Endothelial cell of umbilical vein (primary cell): Measurements from ENCODE around the gene PTTG1IP2. TPM values are rescaled to one million over a fixed set of nuclear protein-coding genes. Genes with fewer than 3 reads are reported as not detected.

Experiments
- BruUV-seq: library from RNA; stranded (reverse); fragments of 400-500 nt; replicated peaks from 2 replicates; lab custom pipeline; 2021; lab: Mats Ljungman, UMichigan
- CTCF ChIA-PET: fragments of 300-600, 350-600 bp; sonication (Branson Sonifier 250); formaldehyde crosslinking; loops from one replicate; lab custom pipeline; 2021; ENCODE audit warnings: antibody characterized with exemption, inconsistent platforms; lab: Charles Lee
- POLR2A ChIA-PET: fragments of 300-600, 350-600 bp; sonication (Branson Sonifier 250); formaldehyde crosslinking; loops from one replicate; lab custom pipeline; 2021; ENCODE audit warnings: antibody characterized with exemption, inconsistent platforms; lab: Charles Lee
- DNase-seq: peaks from one replicate; pipeline ENCODE4 v3.0.0-alpha.2; 2011; ENCODE audit warnings: low read depth, low spot score
- FAIRE-seq: peaks from 2 replicates; lab custom pipeline; 2011; peaks lifted over from hg19 to GRCh38; lab: Jason Lieb, UNC
- H2AFZ ChIP-seq: 2 replicates; pipeline ENCODE4 v1.6.0; 2012; ENCODE audit warnings: low read depth, low read length, control low read depth, inconsistent platforms
- H3K27ac ChIP-seq: 2 replicates; pipeline ENCODE4 v1.5.1; 2011; ENCODE audit warnings: low read depth, mild to moderate bottlenecking, control low read depth, low read length, moderate library complexity; ENCODE audit not compliant: insufficient read depth
- H3K27me3 ChIP-seq, 2 experiments: 2 replicates each; pipeline versions ENCODE4 v1.6.0 to v1.6.1; 2011; ENCODE audit warnings: low read length in 2 of 2, mixed read lengths in 1 of 2; ENCODE audit not compliant: control insufficient read depth in 2 of 2, insufficient read depth in 2 of 2
- H3K36me3 ChIP-seq, 2 experiments: 2 replicates in 1 of 2; 3 replicates in 1 of 2; pipeline ENCODE4 v1.5.1; 2011; ENCODE audit warnings: low read length in 2 of 2, mild to moderate bottlenecking in 1 of 2, moderate library complexity in 1 of 2; ENCODE audit not compliant: control insufficient read depth in 2 of 2, insufficient read depth in 2 of 2; ENCODE audit errors: extremely low read depth in 1 of 2
- H3K4me1 ChIP-seq: 3 replicates; pipeline ENCODE4 v1.5.1; 2011; ENCODE audit warnings: mild to moderate bottlenecking, low read length; ENCODE audit not compliant: control insufficient read depth, insufficient read depth; ENCODE audit errors: extremely low read depth
- H3K4me2 ChIP-seq: 2 replicates; pipeline ENCODE4 v1.6.1; 2011; ENCODE audit warnings: low read length, control low read depth, mixed read lengths; ENCODE audit not compliant: insufficient read depth
- H3K4me3 ChIP-seq, 3 experiments: fragments of 200-600 bp in 1 of 3; sonication (generic), shearing (Covaris generic) in 1 of 3; replicated peaks in 1 of 3; 2 replicates each; pipeline ENCODE4 v1.5.1; 2011 to 2016; ENCODE audit warnings: control low read depth in 3 of 3, low read length in 3 of 3, mild to moderate bottlenecking in 2 of 3, inconsistent platforms in 1 of 3, low read depth in 1 of 3, moderate library complexity in 1 of 3; ENCODE audit not compliant: insufficient read depth in 1 of 3
- H3K79me2 ChIP-seq: 2 replicates; pipeline ENCODE4 v1.6.0; 2012; ENCODE audit warnings: low read length, inconsistent platforms; ENCODE audit not compliant: control insufficient read depth, insufficient read depth
- H3K9ac ChIP-seq: replicated peaks from 2 replicates; pipeline ENCODE3; 2011; ENCODE audit warnings: low read length, control low read depth; ENCODE audit not compliant: insufficient read depth; ENCODE audit errors: extremely low read depth
- H3K9me1 ChIP-seq: replicated peaks from 3 replicates; pipeline ENCODE4 v1.6.0; 2011; ENCODE audit warnings: mild to moderate bottlenecking, low read length; ENCODE audit not compliant: control insufficient read depth, insufficient read depth; ENCODE audit errors: extremely low read depth
- H3K9me3 ChIP-seq: replicated peaks from 2 replicates; pipeline ENCODE4 v1.5.1; 2012; ENCODE audit warnings: low read length, inconsistent platforms; ENCODE audit not compliant: control insufficient read depth, insufficient read depth
- H4K20me1 ChIP-seq: replicated peaks from 2 replicates; pipeline ENCODE3; 2011; ENCODE audit warnings: mild to moderate bottlenecking, low read length; ENCODE audit not compliant: control insufficient read depth, insufficient read depth; ENCODE audit errors: extremely low read depth
- EZH2 ChIP-seq: IDR thresholded peaks from 2 replicates; pipeline ENCODE4 v1.6.1; 2012; ENCODE audit warnings: borderline replicate concordance, low read depth, mild to moderate bottlenecking, moderate library complexity, low read length, inconsistent platforms; ENCODE audit not compliant: severe bottlenecking
- FOS ChIP-seq: IDR thresholded peaks from 2 replicates; pipeline ENCODE4 v1.6.1; 2011; ENCODE audit warnings: mild to moderate bottlenecking, low read length, moderate library complexity, borderline replicate concordance; ENCODE audit not compliant: insufficient read depth
- JUN ChIP-seq: IDR thresholded peaks from 2 replicates; pipeline ENCODE4 v1.6.1; 2011; ENCODE audit warnings: borderline replicate concordance, low read depth; ENCODE audit not compliant: insufficient read length, insufficient read depth
- MYC ChIP-seq: IDR thresholded peaks from one replicate; pipeline ENCODE4 v1.6.1; 2011; ENCODE audit warnings: mild to moderate bottlenecking, low read depth, low read length
- POLR2A ChIP-seq: IDR thresholded peaks from 2 replicates; pipeline ENCODE4 v1.6.1; 2012; ENCODE audit warnings: low read depth, mild to moderate bottlenecking, control low read depth, low read length
- POLR2AphosphoS5 ChIP-seq: IDR thresholded peaks from 2 replicates; pipeline ENCODE4 v1.6.1; 2012; ENCODE audit warnings: low read depth, mild to moderate bottlenecking, control low read depth, low read length, moderate library complexity; ENCODE audit not compliant: insufficient read depth
- dilution Hi-C: fragments of 300-500 bp; cut with MboI; formaldehyde crosslinking; loops from one replicate; pipeline ENCODE4 v1.15.0; 2019; ENCODE audit warnings: low sequenced_read_pairs; ENCODE audit not compliant: extremely low pct_ligation_motif_present
- intact Hi-C: fragments of 100-400 bp; cut with micrococcal nuclease; formaldehyde crosslinking; loops from one replicate; pipeline ENCODE4 v1.10.0; 2022
- polyA plus RNA-seq, 4 experiments: library from polyadenylated mRNA; depleted of rRNA in 3 of 4; stranded (reverse) in 3 of 4; unstranded in 1 of 4; fragments of >200 nt; gene quantifications; 2 replicates each; pipeline versions ENCODE4 v1.2.1 to v1.2.3, GENCODE V29; 2011 to 2012; ENCODE audit warnings: missing spikeins in 1 of 4
- total RNA-seq: library from RNA; stranded (reverse); gene quantifications from 2 replicates; pipeline ENCODE4 v1.2.3, GENCODE V29; 2021
- TF ChIP-seq, protein P1 (sequence below): IDR thresholded peaks from 2 replicates; pipeline ENCODE4 v1.6.1; 2011; ENCODE audit not compliant: insufficient read depth, insufficient read length
- TF ChIP-seq, protein P2 (sequence below), 2 donors: IDR thresholded peaks; 1 replicate in 1 of 2; 2 replicates in 1 of 2; pipeline ENCODE4 v1.5.1; 2011; ENCODE audit warnings: low read length in 2 of 2, mild to moderate bottlenecking in 2 of 2, moderate library complexity in 2 of 2, control low read depth in 1 of 2, inconsistent platforms in 1 of 2, low read depth in 1 of 2; ENCODE audit not compliant: insufficient read depth in 1 of 2; ENCODE audit errors: extremely low read depth in 1 of 2

Gene PTTG1IP2
- total and polyA plus RNA-seq, 2 donors (not counting 3 experiments of a cell fraction or from before 2014, with no cell fraction given), result not detected

DNA sequence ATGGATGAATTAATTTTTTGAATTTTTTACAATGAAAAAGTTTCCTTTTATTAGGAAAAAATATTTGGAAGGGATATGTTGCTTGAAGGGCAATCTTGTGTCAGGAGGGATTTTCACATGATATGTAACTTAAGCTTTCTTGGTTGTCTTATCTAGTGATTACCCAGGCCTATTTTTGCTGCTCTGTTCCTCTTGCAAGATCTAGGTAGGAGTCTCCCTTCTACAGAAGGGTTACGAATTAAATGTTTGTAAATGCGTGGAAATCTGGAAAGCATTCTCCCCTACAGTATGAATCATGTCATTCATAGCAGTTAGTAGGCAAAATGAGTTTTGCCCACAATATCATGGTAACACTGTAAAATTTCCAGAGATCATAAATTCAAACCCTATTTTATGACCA is 69.0 kb downstream of the PTTG1IP2 start:
- Histone ChIP-seq H3K4me2 (no peak overlapping the region), H3K79me2 (no peaks in the 10 kb centered on the region), H3K27me3 (peaks cover 12 to 13% of the 10 kb centered on the region in 2 experiments), H3K9me3 (no peaks in the 10 kb centered on the region), H4K20me1 (no peaks in the 10 kb centered on the region), H3K4me3 (no peak overlapping the region), H3K36me3 (no peaks in the 10 kb centered on the region), H3K27ac (no peak overlapping the region), H3K9ac (no peak overlapping the region), H3K4me1 (no peaks in the 10 kb centered on the region), H2AFZ (no peak overlapping the region), H3K9me1 (no peaks in the 10 kb centered on the region)
- no peak for FAIRE-seq
- no peak for DNase-seq
- POLR2A ChIA-PET, result no interaction called here
- TF ChIP-seq, protein P1, sequence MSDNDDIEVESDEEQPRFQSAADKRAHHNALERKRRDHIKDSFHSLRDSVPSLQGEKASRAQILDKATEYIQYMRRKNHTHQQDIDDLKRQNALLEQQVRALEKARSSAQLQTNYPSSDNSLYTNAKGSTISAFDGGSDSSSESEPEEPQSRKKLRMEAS, result no peak
- TF ChIP-seq EZH2 (no peak), POLR2AphosphoS5 (no peak), FOS (no peak), JUN (no peak), MYC (no peak), POLR2A (no peak)
- TF ChIP-seq, protein P2, sequence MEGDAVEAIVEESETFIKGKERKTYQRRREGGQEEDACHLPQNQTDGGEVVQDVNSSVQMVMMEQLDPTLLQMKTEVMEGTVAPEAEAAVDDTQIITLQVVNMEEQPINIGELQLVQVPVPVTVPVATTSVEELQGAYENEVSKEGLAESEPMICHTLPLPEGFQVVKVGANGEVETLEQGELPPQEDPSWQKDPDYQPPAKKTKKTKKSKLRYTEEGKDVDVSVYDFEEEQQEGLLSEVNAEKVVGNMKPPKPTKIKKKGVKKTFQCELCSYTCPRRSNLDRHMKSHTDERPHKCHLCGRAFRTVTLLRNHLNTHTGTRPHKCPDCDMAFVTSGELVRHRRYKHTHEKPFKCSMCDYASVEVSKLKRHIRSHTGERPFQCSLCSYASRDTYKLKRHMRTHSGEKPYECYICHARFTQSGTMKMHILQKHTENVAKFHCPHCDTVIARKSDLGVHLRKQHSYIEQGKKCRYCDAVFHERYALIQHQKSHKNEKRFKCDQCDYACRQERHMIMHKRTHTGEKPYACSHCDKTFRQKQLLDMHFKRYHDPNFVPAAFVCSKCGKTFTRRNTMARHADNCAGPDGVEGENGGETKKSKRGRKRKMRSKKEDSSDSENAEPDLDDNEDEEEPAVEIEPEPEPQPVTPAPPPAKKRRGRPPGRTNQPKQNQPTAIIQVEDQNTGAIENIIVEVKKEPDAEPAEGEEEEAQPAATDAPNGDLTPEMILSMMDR (IDR thresholded peaks at IDR 0.05; ENCODE audit: extremely low read depth in 1 of 2, insufficient read depth in 1 of 2, low read depth in 1 of 2, low read length in 2 of 2), result no peak
- CTCF ChIA-PET, result interaction anchor here (1.1 to 2.0 kb wide), 3 partner anchors 8 to 496 kb away, joined by 3 to 6 read pairs (median 4); no protein-coding TSS in a partner anchor
- dilution Hi-C loops (no loop called here), intact Hi-C loops (no loop called here)
- BruUV-seq, result no TSS peak
